HepG2 (cell line): ENCODE measurements around the gene SLC9A1. TPM values are rescaled to one million over a fixed set of nuclear protein-coding genes. Genes with fewer than 3 reads are reported as not detected.

Experiments
- ATAC-seq: fragments of 200-7000 bp; cut with Tn5 transposase; 3 replicates; pipeline ENCODE4 v1.9.1; 2020; ENCODE audit warnings: mild to moderate bottlenecking, moderate library complexity
- BruUV-seq: library from RNA; stranded (reverse); fragments of 400-500 nt; replicated peaks from 2 replicates; lab custom pipeline; 2021; lab: Mats Ljungman, UMichigan
- CTCF ChIA-PET: fragments of 300-600 bp; formaldehyde crosslinking; extraction: SDS; loops from one replicate; lab custom pipeline; 2021; ENCODE audit warnings: low total read pairs, inconsistent platforms, low intra/inter-chr PET ratio; lab: Yijun Ruan, JAX
- POLR2A ChIA-PET: fragments of 350-600 bp; sonication (Branson Sonifier 250); formaldehyde crosslinking; loops from one replicate; lab custom pipeline; 2020; ENCODE audit warnings: antibody characterized with exemption, inconsistent platforms; lab: Yijun Ruan, JAX
- DNase-seq: peaks from one replicate; pipeline ENCODE4 v3.0.0-alpha.2; 2015; ENCODE audit warnings: low spot score
- FAIRE-seq: peaks from 3 replicates; lab custom pipeline; 2011; peaks lifted over from hg19 to GRCh38; lab: Jason Lieb, UNC
- H2AFZ ChIP-seq: one replicate; pipeline ENCODE4 v1.6.1; 2011; ENCODE audit warnings: low read length, inconsistent platforms
- H3K27ac ChIP-seq: fragments of 300-600 bp; 3 replicates; pipeline ENCODE4 v1.8.0; 2011; ENCODE audit warnings: mixed run types, mild to moderate bottlenecking, mixed read lengths, low read length, inconsistent platforms; ENCODE audit not compliant: insufficient read depth; ENCODE audit errors: extremely low read length
- H3K27me3 ChIP-seq, 2 experiments: fragments of 200-600 bp in 1 of 2; 2 replicates in 1 of 2; 3 replicates in 1 of 2; pipeline versions ENCODE4 v1.6.0 to v1.8.0; 2011; ENCODE audit warnings: low read length in 2 of 2, mild to moderate bottlenecking in 2 of 2, moderate library complexity in 2 of 2, inconsistent platforms in 1 of 2; ENCODE audit not compliant: insufficient read depth in 2 of 2, control insufficient read depth in 1 of 2
- H3K36me3 ChIP-seq, 2 experiments: fragments of 200-600 bp in 1 of 2; replicated peaks in 1 of 2; 2 replicates in 1 of 2; 3 replicates in 1 of 2; pipeline versions ENCODE4 v1.5.1 to v1.8.0; 2011; ENCODE audit warnings: low read length in 2 of 2, inconsistent platforms in 1 of 2; ENCODE audit not compliant: insufficient read depth in 2 of 2, control insufficient read depth in 1 of 2
- H3K4me1 ChIP-seq: 2 replicates; pipeline ENCODE4 v1.5.1; 2012; ENCODE audit warnings: low read length, inconsistent platforms; ENCODE audit not compliant: insufficient read depth
- H3K4me2 ChIP-seq: 2 replicates; pipeline ENCODE4 v1.6.0; 2011; ENCODE audit warnings: low read depth, low read length, inconsistent platforms
- H3K4me3 ChIP-seq, 3 experiments: fragments of 200-600 bp in 1 of 3; sonication (generic), shearing (Covaris generic) in 1 of 3; replicated peaks in 1 of 3; 2 replicates each; pipeline ENCODE4 v1.5.1; 2011 to 2016; ENCODE audit warnings: low read length in 3 of 3, inconsistent platforms in 2 of 3, low read depth in 2 of 3, mild to moderate bottlenecking in 2 of 3, control low read depth in 1 of 3, mixed read lengths in 1 of 3; ENCODE audit not compliant: insufficient read depth in 1 of 3
- H3K79me2 ChIP-seq: one replicate; pipeline ENCODE4 v1.6.1; 2011; ENCODE audit warnings: low read length, inconsistent platforms; ENCODE audit not compliant: insufficient read depth
- H3K9ac ChIP-seq: 2 replicates; pipeline ENCODE4 v1.6.0; 2011; ENCODE audit warnings: mild to moderate bottlenecking, low read depth, low read length, inconsistent platforms; ENCODE audit not compliant: insufficient read depth
- H3K9me3 ChIP-seq: 2 replicates; pipeline ENCODE4 v1.5.1; 2012; ENCODE audit warnings: mild to moderate bottlenecking, low read length
- H4K20me1 ChIP-seq: 2 replicates; pipeline ENCODE4 v1.6.0; 2011; ENCODE audit warnings: inconsistent platforms, mild to moderate bottlenecking, low read length, moderate library complexity; ENCODE audit not compliant: insufficient read depth
- CHD2 ChIP-seq: IDR thresholded peaks from 2 replicates; pipeline ENCODE4 v1.6.1; 2011; ENCODE audit warnings: low read depth, low read length, improper control_type of control experiment
- HBP1 ChIP-seq: IDR thresholded peaks from 2 replicates; pipeline ENCODE4 v1.6.1; 2016; ENCODE audit warnings: low read depth, control low read depth
- ZNF281 ChIP-seq: sonication (generic); formaldehyde crosslinking; IDR thresholded peaks from 2 replicates; pipeline ENCODE4 v1.4.0; 2020; ENCODE audit warnings: missing genetic modification reagents, borderline replicate concordance
- ZNF543 ChIP-seq: sonication (generic); formaldehyde crosslinking; IDR thresholded peaks from 2 replicates; pipeline ENCODE4 v1.4.0; 2020; ENCODE audit warnings: mild to moderate bottlenecking, missing genetic modification reagents
- ZNF773 ChIP-seq: sonication (generic); formaldehyde crosslinking; IDR thresholded peaks from 2 replicates; pipeline ENCODE4 v1.4.0; 2020; ENCODE audit warnings: missing genetic modification reagents, borderline replicate concordance
- WGBS: methylation state at CpG from one replicate; pipeline ENCODE4 v1.1.6; 2017; ENCODE audit warnings: low lambda C conversion rate; 5-methylcytosine and 5-hydroxymethylcytosine counted together
- in situ Hi-C: cut with HindIII; loops from 2 replicates; pipeline ENCODE4 v1.10.0; 2017; ENCODE audit warnings: low pct_unique_long_range_greater_than_20kb; ENCODE audit not compliant: extremely low pct_ligation_motif_present
- intact Hi-C: fragments of 100-400 bp; cut with micrococcal nuclease; formaldehyde crosslinking; loops from one replicate; pipeline ENCODE4 v1.10.0; 2022; ENCODE audit not compliant: unreplicated experiment
- polyA plus RNA-seq, 8 experiments: library from polyadenylated mRNA; depleted of rRNA in 3 of 8; stranded (reverse) in 7 of 8; unstranded in 1 of 8; fragments of >200 nt; fragmentation: Illumina TruSeq in 4 of 8; extraction: Trizol in 4 of 8; gene quantifications; 2 replicates each; pipeline versions ENCODE4 v1.2.1 to v1.2.3, GENCODE V29; 2011 to 2016; ENCODE audit warnings: low read depth in 4 of 8, missing spikeins in 1 of 8, mixed read lengths in 1 of 8; ENCODE audit not compliant: insufficient read depth in 1 of 8
- total RNA-seq, 5 experiments: library from RNA; depleted of rRNA; stranded (reverse); fragments of >200 nt; fragmentation: Illumina TruSeq; extraction: Trizol; gene quantifications; 2 replicates each; pipeline ENCODE4 v1.2.3, GENCODE V29; 2016; ENCODE audit warnings: low read depth in 1 of 5
- TF ChIP-seq, protein P1 (sequence below): sonication (generic); formaldehyde crosslinking; IDR thresholded peaks from 2 replicates; pipeline ENCODE4 v1.4.0; 2020; ENCODE audit warnings: missing genetic modification reagents

The SLC9A1 gene
- total and polyA plus RNA-seq, 2 of the 13 experiments (the other 11 are each of a cell fraction or from before 2014, with no cell fraction given), result 1.4 to 2.9 TPM

DNA sequence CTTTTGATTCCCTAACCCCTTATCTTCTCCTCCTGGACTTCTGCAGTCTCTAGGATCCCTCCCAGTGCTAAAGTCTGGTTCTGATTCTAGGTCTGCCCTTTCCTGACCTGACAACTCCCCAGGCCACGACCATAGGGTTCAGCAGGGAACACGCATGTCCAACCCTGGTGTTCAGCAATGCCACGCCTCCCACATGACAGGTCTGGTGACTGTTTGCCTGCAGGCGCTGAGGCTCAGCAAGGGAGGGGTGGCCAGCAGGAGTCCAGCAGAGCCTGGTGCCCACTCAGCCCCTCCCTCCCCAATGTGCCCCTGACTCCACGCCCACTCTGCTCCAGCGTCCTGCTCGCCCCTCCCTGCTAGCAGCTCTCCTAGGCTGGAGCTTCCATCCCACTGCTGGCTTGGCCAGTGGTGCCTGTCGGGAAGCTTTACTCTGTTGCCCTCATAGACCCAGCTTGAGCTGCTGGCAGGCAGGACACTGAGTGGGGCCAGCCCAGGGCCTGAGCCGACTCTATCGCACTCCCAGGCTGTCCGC is 17.3 kb downstream of the SLC9A1 start:
- ChIA-PET POLR2A (interaction anchor here (1.1 kb wide), 1 partner anchor 17 kb away, joined by 3 read pairs; the partner anchor contains the start of gene SLC9A1), CTCF (no interaction called here)
- no peaks in the 10 kb centered on the region for H3K9me3 ChIP-seq
- peak overlapping the region; percentile 33 for H3K27ac ChIP-seq
- in situ Hi-C loops, result no loop called here
- 81% methylated on average over 10 of the region's 11 CpGs for WGBS
- intact Hi-C loops, result no loop called here
- ATAC-seq (peak; percentile 39), FAIRE-seq (no peak), DNase-seq (peak; percentile 14)
- BruUV-seq, result no TSS peak
- H2AFZ ChIP-seq, result no peak overlapping the region
- H4K20me1 ChIP-seq, result no peaks in the 10 kb centered on the region
- H3K9ac ChIP-seq, result no peak overlapping the region
- H3K4me2 ChIP-seq, result peak overlapping the region; percentile 36; the same call in 1 of the 2 replicates
- H3K36me3 ChIP-seq, result no peaks in the 10 kb centered on the region
- no peaks in the 10 kb centered on the region for H3K79me2 ChIP-seq
- no peak for TF ChIP-seq ZNF773 (CRISPR knock-in tag)
- TF ChIP-seq, protein P1, sequence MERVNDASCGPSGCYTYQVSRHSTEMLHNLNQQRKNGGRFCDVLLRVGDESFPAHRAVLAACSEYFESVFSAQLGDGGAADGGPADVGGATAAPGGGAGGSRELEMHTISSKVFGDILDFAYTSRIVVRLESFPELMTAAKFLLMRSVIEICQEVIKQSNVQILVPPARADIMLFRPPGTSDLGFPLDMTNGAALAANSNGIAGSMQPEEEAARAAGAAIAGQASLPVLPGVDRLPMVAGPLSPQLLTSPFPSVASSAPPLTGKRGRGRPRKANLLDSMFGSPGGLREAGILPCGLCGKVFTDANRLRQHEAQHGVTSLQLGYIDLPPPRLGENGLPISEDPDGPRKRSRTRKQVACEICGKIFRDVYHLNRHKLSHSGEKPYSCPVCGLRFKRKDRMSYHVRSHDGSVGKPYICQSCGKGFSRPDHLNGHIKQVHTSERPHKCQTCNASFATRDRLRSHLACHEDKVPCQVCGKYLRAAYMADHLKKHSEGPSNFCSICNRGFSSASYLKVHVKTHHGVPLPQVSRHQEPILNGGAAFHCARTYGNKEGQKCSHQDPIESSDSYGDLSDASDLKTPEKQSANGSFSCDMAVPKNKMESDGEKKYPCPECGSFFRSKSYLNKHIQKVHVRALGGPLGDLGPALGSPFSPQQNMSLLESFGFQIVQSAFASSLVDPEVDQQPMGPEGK (CRISPR knock-in tag), result 0 out of 2 replicates have a peak, but pooled peaks have one; percentile 15
- no peak overlapping the region for H3K4me3 ChIP-seq
- H3K27me3 ChIP-seq, result no peaks in the 10 kb centered on the region
- H3K4me1 ChIP-seq, result peaks cover 17% of the 10 kb centered on the region

DNA sequence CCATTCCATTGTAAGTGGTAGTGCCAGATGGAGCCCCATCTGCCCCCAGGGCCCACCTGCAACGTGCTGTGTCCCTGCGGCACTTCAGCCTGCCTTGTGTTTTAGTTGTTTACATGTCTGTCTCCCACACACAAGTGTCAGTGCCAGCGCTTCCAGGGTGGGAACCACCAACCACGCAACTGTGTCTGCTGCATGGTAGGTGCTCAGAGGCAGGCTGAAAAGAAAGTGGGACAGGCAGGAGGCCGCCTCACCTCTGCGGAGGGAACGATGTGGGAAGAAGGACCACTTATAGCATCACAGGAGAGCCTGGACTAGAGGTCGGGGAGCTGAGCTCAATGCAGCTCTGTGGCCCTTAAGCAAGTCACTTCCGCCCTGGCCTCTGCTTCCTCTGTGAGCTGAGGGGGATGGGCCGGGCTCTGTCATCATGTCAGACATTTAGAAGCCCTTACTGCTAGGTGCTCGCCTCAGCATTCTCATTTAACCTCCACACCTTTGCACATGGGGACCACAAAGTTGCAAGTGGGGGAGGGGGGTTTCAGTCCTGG is 17.9 kb downstream of the SLC9A1 start:
- Histone ChIP-seq H3K27me3 (no peaks in the 10 kb centered on the region), H3K36me3 (no peaks in the 10 kb centered on the region), H3K79me2 (no peaks in the 10 kb centered on the region), H3K27ac (peak overlapping the region; percentile 33), H3K9ac (no peak overlapping the region), H3K4me3 (no peak overlapping the region), H3K9me3 (no peaks in the 10 kb centered on the region), H2AFZ (no peak overlapping the region), H4K20me1 (no peaks in the 10 kb centered on the region), H3K4me2 (peak overlapping the region; percentile 36; the same call in 1 of the 2 replicates), H3K4me1 (peaks cover 23% of the 10 kb centered on the region)
- TF ChIP-seq CHD2 (no peak), HBP1 (CRISPR knock-in tag) (no peak), ZNF543 (CRISPR knock-in tag) (no peak), ZNF281 (0 out of 2 replicates have a peak, but pooled peaks have one; percentile 25)
- in situ Hi-C loops (no loop called here), intact Hi-C loops (no loop called here)
- DNase-seq (no peak), ATAC-seq (no peak; the same call in 2 of the 3 replicates), FAIRE-seq (no peak)
- BruUV-seq, result no TSS peak
- POLR2A ChIA-PET, result interaction anchor here (1.1 kb wide), 1 partner anchor 18 kb away, joined by 3 read pairs; the partner anchor contains the start of gene SLC9A1
- WGBS, result 86% methylated on average over 8 of the region's 11 CpGs
- CTCF ChIA-PET, result no interaction called here
